Left ventricle myocardium inferior (tissue), 1 donor: ENCODE results near the gene TAOK3. TPM values are rescaled to one million over a fixed set of nuclear protein-coding genes. Genes with fewer than 3 reads are reported as not detected.
A peak's percentile ranks its signal among the peaks of the same experiment; 100 is the strongest.

ENCODE experiments used
- DNase-seq: peaks from one replicate; pipeline ENCODE4 v3.0.0-alpha.2; 2020
- H3K27ac ChIP-seq: fragments of 200-600 bp; replicated peaks from 2 replicates; pipeline ENCODE4 v1.8.0; 2021
- H3K27me3 ChIP-seq: fragments of 200-600 bp; 2 replicates; pipeline ENCODE4 v1.8.0; 2021; ENCODE audit warnings: low read depth
- H3K36me3 ChIP-seq: fragments of 200-600 bp; 2 replicates; pipeline ENCODE4 v1.8.0; 2021
- H3K4me1 ChIP-seq: fragments of 200-600 bp; 2 replicates; pipeline ENCODE4 v1.8.0; 2021
- H3K4me3 ChIP-seq: fragments of 200-600 bp; 2 replicates; pipeline ENCODE4 v1.8.0; 2021; ENCODE audit warnings: mild to moderate bottlenecking, moderate library complexity
- H3K9me3 ChIP-seq: fragments of 200-600 bp; replicated peaks from 2 replicates; pipeline ENCODE4 v1.8.0; 2021
- intact Hi-C: fragments of 100-400 bp; cut with micrococcal nuclease; formaldehyde crosslinking; loops from one replicate; pipeline ENCODE4 v1.11.0; 2022
- total RNA-seq: library from RNA; stranded (reverse); fragmentation: NEBNext Ultra II Directional; extraction: Animal tissue kit (Norgen Biotek cat#: 25700); gene quantifications from one replicate; pipeline ENCODE4 v1.2.1, GENCODE V29; 2021
- TF ChIP-seq, protein P1 (sequence below): fragments of 200-600 bp; IDR thresholded peaks from 2 replicates; pipeline ENCODE4 v1.8.0; 2021; ENCODE audit warnings: antibody characterized with exemption, mild to moderate bottlenecking, borderline replicate concordance
- donor health status: DM: no; HTN: yes; CAD: no; lungs with severe emphysema.

Gene TAOK3
- total RNA-seq, 1 donor from 2014 or later = 21.4 TPM

GRCh38 chr12:118404876-118405521 is 32.3 kb upstream of the TAOK3 start:
- H3K27me3 ChIP-seq = no peaks in the 10 kb centered on the region
- no peak overlapping the region for H3K4me3 ChIP-seq
- DNase-seq = peak; percentile 22
- H3K9me3 ChIP-seq = no peaks in the 10 kb centered on the region
- no peaks in the 10 kb centered on the region for H3K4me1 ChIP-seq
- TF ChIP-seq, protein P1, sequence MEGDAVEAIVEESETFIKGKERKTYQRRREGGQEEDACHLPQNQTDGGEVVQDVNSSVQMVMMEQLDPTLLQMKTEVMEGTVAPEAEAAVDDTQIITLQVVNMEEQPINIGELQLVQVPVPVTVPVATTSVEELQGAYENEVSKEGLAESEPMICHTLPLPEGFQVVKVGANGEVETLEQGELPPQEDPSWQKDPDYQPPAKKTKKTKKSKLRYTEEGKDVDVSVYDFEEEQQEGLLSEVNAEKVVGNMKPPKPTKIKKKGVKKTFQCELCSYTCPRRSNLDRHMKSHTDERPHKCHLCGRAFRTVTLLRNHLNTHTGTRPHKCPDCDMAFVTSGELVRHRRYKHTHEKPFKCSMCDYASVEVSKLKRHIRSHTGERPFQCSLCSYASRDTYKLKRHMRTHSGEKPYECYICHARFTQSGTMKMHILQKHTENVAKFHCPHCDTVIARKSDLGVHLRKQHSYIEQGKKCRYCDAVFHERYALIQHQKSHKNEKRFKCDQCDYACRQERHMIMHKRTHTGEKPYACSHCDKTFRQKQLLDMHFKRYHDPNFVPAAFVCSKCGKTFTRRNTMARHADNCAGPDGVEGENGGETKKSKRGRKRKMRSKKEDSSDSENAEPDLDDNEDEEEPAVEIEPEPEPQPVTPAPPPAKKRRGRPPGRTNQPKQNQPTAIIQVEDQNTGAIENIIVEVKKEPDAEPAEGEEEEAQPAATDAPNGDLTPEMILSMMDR = peak; percentile 80
- intact Hi-C loops = no loop called here
- no peak overlapping the region for H3K27ac ChIP-seq
- H3K36me3 ChIP-seq = peaks cover 83% of the 10 kb centered on the region

DNA sequence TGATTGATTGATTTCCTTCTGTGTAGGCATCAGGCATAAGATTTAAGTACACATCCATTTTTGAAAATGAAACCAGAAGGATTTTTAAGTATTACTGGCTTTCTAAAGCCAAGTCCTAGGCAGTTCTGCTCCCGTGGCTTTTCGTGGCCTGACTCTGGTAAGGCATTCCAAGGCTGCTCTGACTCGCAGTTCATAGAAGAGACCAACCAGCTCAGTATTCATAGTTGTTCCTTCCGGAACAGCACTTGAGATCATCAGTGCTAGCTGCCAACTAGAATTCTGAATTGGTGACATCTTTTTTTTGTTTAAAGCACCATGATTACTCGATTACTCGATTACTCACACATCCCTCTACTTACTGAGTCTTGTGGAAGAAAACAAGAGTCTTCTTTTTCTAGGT is 29.5 kb upstream of the TAOK3 start:
- DNase-seq = no peak
- Histone ChIP-seq H3K4me1 (peaks cover 12% of the 10 kb centered on the region), H3K36me3 (peaks cover 80% of the 10 kb centered on the region), H3K4me3 (no peak overlapping the region), H3K9me3 (no peaks in the 10 kb centered on the region), H3K27ac (no peak overlapping the region), H3K27me3 (no peaks in the 10 kb centered on the region)
- intact Hi-C loops = no loop called here
- TF ChIP-seq, protein P1 = no peak

DNA sequence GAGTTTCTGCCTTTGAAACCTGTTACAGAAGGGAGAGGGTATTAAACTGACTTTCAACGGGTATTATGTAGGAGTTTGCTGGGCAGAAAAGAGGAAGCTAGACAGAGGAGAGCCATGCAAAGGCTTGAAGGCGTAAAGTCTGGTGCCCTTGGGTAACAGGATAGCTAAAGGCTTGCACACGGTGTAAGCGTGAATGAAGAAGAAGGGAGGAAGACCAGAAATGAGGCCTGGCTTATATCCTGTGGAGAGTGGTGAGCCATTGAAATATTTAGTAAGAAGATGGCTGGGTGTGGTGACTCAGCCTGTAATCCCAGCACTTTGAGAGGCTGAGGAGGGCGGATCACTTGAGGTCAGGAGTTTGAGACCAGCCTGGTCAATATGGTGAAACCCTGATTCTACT is 26.2 kb upstream of the TAOK3 start:
- Histone ChIP-seq H3K9me3 (no peaks in the 10 kb centered on the region), H3K27me3 (no peaks in the 10 kb centered on the region), H3K4me1 (peaks cover 14% of the 10 kb centered on the region), H3K4me3 (no peak overlapping the region), H3K36me3 (peaks cover 85% of the 10 kb centered on the region), H3K27ac (no peak overlapping the region)
- TF ChIP-seq, protein P1 = no peak
- DNase-seq = no peak
- intact Hi-C loops = no loop called here

DNA sequence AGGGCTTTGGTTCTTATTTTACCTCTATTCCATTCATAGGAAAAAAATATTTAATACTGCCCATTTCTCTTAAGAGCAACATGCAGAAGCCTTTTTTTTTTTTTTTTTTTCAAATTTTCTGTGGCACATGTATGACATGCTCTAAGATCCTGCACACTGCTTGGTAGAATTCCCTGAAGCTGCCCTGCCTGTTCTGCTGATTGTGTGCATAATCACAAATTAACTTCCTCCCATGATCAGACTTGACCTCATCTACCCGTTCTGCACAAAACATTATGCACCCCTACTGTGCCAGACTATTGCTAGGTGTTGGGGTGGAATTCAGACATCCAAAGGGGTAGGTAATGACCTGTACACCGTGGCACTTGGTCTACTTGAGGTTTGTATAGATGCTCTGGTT is 25.8 kb upstream of the TAOK3 start:
- intact Hi-C loops = no loop called here
- Histone ChIP-seq H3K27ac (no peak overlapping the region), H3K4me3 (no peak overlapping the region), H3K9me3 (no peaks in the 10 kb centered on the region), H3K36me3 (peaks cover 85% of the 10 kb centered on the region), H3K27me3 (no peaks in the 10 kb centered on the region), H3K4me1 (peaks cover 17% of the 10 kb centered on the region)
- DNase-seq = no peak
- TF ChIP-seq, protein P1 = no peak

DNA sequence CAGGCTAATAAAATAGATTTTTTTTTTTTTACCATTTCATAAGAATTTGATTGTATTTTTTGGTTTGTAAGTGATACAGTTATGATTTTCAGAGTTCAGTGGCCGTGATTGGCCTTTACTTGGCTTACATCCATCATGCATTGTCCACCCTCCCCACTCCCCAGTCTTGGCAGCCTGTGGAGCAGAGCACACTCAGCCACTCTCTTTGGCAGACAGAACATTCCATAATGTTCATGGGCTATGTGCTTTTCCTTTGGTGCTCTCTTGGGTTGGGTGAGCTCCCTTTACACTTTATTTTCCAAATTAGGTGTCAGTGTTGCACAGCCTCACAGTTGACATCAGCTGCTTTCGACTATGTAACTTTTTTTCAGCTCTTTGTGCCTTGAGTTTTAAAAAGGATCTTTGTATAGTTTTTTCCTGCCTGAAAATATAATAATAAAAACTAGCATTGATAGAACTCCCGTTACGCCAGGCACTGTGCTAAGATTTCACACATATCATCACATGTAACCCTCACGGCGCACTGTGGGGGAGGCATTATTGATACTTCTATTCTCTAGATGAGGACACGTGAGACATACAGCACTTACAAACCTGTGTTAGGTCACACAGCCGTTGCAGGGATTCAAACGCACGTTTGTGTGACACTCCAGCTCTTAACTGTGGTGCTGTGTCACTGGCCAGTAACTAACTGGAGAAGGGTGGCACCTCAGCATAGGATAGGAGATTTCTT is 25.2 kb upstream of the TAOK3 start:
- peaks cover 17% of the 10 kb centered on the region for H3K4me1 ChIP-seq
- intact Hi-C loops = no loop called here
- H3K9me3 ChIP-seq = no peaks in the 10 kb centered on the region
- no peaks in the 10 kb centered on the region for H3K27me3 ChIP-seq
- H3K27ac ChIP-seq = no peak overlapping the region
- H3K4me3 ChIP-seq = no peak overlapping the region
- TF ChIP-seq, protein P1 = no peak
- peaks cover 84% of the 10 kb centered on the region for H3K36me3 ChIP-seq
- no peak for DNase-seq
